ENCODE measurements around the gene APC2. TPM values are rescaled to one million over a fixed set of nuclear protein-coding genes. Genes with fewer than 3 reads are reported as not detected.

Gene APC2, protein sequence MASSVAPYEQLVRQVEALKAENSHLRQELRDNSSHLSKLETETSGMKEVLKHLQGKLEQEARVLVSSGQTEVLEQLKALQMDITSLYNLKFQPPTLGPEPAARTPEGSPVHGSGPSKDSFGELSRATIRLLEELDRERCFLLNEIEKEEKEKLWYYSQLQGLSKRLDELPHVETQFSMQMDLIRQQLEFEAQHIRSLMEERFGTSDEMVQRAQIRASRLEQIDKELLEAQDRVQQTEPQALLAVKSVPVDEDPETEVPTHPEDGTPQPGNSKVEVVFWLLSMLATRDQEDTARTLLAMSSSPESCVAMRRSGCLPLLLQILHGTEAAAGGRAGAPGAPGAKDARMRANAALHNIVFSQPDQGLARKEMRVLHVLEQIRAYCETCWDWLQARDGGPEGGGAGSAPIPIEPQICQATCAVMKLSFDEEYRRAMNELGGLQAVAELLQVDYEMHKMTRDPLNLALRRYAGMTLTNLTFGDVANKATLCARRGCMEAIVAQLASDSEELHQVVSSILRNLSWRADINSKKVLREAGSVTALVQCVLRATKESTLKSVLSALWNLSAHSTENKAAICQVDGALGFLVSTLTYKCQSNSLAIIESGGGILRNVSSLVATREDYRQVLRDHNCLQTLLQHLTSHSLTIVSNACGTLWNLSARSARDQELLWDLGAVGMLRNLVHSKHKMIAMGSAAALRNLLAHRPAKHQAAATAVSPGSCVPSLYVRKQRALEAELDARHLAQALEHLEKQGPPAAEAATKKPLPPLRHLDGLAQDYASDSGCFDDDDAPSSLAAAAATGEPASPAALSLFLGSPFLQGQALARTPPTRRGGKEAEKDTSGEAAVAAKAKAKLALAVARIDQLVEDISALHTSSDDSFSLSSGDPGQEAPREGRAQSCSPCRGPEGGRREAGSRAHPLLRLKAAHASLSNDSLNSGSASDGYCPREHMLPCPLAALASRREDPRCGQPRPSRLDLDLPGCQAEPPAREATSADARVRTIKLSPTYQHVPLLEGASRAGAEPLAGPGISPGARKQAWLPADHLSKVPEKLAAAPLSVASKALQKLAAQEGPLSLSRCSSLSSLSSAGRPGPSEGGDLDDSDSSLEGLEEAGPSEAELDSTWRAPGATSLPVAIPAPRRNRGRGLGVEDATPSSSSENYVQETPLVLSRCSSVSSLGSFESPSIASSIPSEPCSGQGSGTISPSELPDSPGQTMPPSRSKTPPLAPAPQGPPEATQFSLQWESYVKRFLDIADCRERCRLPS (N-terminal part only)
- total RNA-seq (2014; rRNA removed; shearing (Covaris generic)) = 0.11 and 0.31 TPM in 2 replicates

- Histone ChIP-seq H3K4me3 (ENCODE audit: insufficient read depth, low read depth, low read length) (peak within 1 kb of the TSS; percentile 19; the same call in 1 of the 2 replicates), H3K36me3 (replicated peaks; ENCODE audit: control insufficient read depth, insufficient read depth, low read length) (no peaks in the 10 kb centered on the region), H3K27me3 (ENCODE audit: control insufficient read depth, insufficient read depth, low read length) (peaks cover 77% of the 10 kb centered on the region)
- DNase-seq = peak; percentile 100
These were observed at the start of gene APC2 for GRCh38 chr19:1449467-1450442. TSS of gene APC2 (plus strand) at chr19:1450121. CDS start at chr19:1453002, 2,881 bp downstream.

DNA sequence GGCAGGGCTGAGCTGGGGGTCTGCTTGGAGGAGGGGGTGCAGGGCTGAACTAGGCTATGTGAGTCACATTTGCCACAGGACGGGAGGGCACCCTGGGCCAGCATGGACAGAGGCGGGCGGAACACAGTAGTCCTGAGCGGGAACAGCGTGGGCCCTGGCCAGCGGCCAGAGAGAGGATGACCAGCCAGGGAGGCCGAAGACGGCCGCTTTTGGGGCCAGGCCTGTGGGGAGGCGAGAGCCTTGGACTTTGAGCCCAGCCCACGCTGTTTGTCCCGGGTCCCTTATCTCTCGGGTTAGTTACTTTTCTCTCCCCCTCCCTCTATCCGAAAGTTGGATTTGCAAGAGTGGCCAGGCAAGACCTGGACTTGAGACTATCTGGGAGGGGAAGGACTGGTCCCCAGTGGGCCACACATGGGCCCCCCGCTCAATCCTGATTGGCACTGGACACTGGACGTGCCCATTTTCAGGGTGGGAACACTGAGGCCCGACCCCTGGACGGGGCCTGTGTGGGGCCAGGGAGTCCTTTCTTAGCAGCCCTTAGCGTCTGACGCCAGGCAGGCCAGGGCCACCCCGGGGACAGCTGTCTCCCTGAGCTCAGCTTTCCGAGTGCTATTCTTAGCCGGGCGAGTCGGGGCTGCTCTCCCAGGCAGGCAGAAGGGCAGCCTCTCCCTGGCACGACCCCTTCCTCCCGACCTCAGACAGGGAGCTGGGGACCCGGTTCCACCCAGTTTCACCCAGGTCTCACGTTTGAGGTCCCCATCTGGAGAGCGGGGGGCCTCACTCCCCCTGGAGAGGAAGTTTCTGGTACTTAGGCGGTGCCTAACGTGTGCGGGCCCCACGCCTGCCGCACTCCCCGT, 49.4 kb upstream of the APC2 start:
- Histone ChIP-seq H3K36me3 (replicated peaks; ENCODE audit: control insufficient read depth, insufficient read depth, low read length) (no peaks in the 10 kb centered on the region), H3K4me3 (ENCODE audit: insufficient read depth, low read depth, low read length) (peak overlapping the region; percentile 82), H3K27me3 (ENCODE audit: control insufficient read depth, insufficient read depth, low read length) (peaks cover 4% of the 10 kb centered on the region; the same call in 1 of the 2 replicates)
- peak; percentile 86 for DNase-seq

DNA sequence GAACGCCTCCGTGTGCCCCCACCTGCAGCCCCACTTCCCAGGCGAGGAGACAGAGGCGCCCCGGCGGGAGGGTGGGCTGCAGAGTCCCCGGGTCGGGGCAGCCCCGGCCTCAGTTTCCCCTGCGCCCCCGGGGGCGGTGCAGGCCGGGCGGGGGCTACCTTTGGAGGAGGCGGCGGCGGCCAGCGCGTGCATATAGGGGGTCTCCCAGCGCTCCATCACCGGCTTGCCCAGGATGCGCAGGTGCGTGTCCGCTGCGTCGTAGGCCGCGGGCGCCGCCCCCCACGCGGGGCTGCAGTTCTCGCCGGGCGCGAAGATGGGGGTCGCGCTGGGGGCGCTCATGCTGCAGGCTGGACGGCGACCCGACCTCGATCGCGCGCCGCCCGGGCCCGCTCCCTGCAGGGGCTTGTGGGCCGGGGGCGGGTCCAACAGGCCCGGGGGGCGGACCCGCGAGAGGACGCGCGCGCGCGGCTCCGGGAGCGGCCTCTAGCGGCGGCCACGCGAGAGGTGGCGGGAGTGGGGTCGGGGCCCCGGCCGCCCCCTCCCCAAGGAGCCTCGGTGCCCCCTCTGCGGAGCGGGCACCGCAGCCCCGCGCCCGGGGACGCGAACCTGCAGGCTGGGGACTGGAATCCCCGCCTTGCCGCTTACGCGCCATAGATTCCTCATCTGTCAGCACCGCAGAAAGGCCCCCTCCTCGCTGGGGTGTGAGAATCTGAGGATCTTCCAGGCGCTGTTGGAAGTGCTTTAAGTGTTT, 48.6 kb upstream of the APC2 start, which contains the start of gene GAMT:
TSS of gene GAMT (minus strand) at position 405 of the 751 bp plus-strand sequence. CDS start at position 339, 66 bp downstream.
- peak within 1 kb of the TSS; percentile 82 for H3K4me3 ChIP-seq (ENCODE audit: insufficient read depth, low read depth, low read length)
- H3K36me3 ChIP-seq (replicated peaks; ENCODE audit: control insufficient read depth, insufficient read depth, low read length) = no peaks in the 10 kb centered on the region
- peak; percentile 96 for DNase-seq
- peaks cover 4% of the 10 kb centered on the region; the same call in 1 of the 2 replicates for H3K27me3 ChIP-seq (ENCODE audit: control insufficient read depth, insufficient read depth, low read length)

DNA sequence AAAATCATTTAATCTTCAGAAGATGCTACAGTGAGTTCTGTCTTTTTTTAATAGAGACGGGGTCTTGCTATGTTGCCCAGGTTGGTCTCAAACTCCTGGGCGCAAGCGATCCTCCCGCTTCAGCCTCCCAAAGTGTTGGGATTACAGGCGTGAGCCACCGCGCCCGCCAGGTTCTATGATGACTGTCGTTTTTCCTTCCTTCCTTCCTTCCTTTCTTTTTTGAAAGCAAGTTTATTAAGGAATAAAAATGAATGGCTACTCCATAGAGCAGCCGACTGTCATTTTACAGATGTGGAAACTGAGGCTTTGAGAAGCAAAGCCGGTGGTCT, 48.1 kb upstream of the APC2 start:
- Histone ChIP-seq H3K27me3 (ENCODE audit: control insufficient read depth, insufficient read depth, low read length) (peaks cover 4% of the 10 kb centered on the region; the same call in 1 of the 2 replicates), H3K36me3 (replicated peaks; ENCODE audit: control insufficient read depth, insufficient read depth, low read length) (no peaks in the 10 kb centered on the region), H3K4me3 (ENCODE audit: insufficient read depth, low read depth, low read length) (peak overlapping the region; percentile 82)
- no peak for DNase-seq

DNA sequence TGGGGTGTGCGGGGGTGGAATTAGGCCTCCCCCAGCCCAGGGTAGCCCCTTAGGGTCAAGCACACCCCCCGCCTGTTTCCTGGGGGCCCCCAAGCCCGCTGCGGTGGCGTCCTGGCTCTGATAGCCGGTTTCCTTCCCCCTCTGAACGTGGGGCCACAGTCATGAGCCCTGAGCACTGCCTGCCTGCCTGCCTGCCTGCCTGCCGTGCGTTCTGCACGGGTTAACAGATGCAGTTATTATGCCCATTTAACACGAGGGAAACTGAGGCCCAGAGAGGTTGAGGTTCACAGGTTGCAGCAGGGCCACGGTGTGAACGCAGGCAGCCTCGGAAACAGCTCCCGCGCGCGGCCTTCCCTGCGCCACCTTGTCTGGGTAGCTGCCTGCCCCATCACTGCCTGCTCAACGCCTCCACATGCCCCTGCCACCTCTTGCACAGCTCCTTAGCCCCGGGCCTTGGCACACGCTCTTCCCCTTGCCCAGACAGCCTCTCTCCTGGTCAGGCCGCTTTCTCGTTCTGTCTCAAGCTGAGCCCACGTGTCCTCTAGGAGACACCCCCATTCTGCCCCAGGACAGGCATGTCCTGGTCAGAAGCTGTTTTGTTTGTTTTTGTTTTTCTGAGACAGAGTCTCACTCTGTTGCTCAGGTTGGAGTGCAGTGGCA, 47.4 kb upstream of the APC2 start:
- H3K4me3 ChIP-seq (ENCODE audit: insufficient read depth, low read depth, low read length) = no peak overlapping the region
- no peaks in the 10 kb centered on the region for H3K36me3 ChIP-seq (replicated peaks; ENCODE audit: control insufficient read depth, insufficient read depth, low read length)
- H3K27me3 ChIP-seq (ENCODE audit: control insufficient read depth, insufficient read depth, low read length) = peaks cover 4% of the 10 kb centered on the region; the same call in 1 of the 2 replicates
- no peak for DNase-seq

GRCh38 chr19:1406774-1407527, 43.0 kb upstream of the APC2 start:
- DNase-seq = peak; percentile 100
- H3K4me3 ChIP-seq (ENCODE audit: insufficient read depth, low read depth, low read length) = peak overlapping the region; percentile 76
- peaks cover 2% of the 10 kb centered on the region for H3K36me3 ChIP-seq (replicated peaks; ENCODE audit: control insufficient read depth, insufficient read depth, low read length)
- no peaks in the 10 kb centered on the region for H3K27me3 ChIP-seq (ENCODE audit: control insufficient read depth, insufficient read depth, low read length)

GRCh38 chr19:1407528-1408299, 42.2 kb upstream of the APC2 start, which contains the start of gene DAZAP1:
TSS of gene DAZAP1 (plus strand) at chr19:1407586. CDS start at chr19:1407774, 188 bp downstream.
- H3K27me3 ChIP-seq (ENCODE audit: control insufficient read depth, insufficient read depth, low read length) = no peaks in the 10 kb centered on the region
- H3K4me3 ChIP-seq (ENCODE audit: insufficient read depth, low read depth, low read length) = peak within 1 kb of the TSS; percentile 89
- no peak for DNase-seq
- peaks cover 2% of the 10 kb centered on the region for H3K36me3 ChIP-seq (replicated peaks; ENCODE audit: control insufficient read depth, insufficient read depth, low read length)

GRCh38 chr19:1408300-1409203, 41.4 kb upstream of the APC2 start:
- peak; percentile 83 for DNase-seq
- Histone ChIP-seq H3K36me3 (replicated peaks; ENCODE audit: control insufficient read depth, insufficient read depth, low read length) (peaks cover 2% of the 10 kb centered on the region), H3K27me3 (ENCODE audit: control insufficient read depth, insufficient read depth, low read length) (no peaks in the 10 kb centered on the region), H3K4me3 (ENCODE audit: insufficient read depth, low read depth, low read length) (peak overlapping the region; percentile 89)

GRCh38 chr19:1409204-1410005, 40.5 kb upstream of the APC2 start:
- H3K36me3 ChIP-seq (replicated peaks; ENCODE audit: control insufficient read depth, insufficient read depth, low read length) = peaks cover 2% of the 10 kb centered on the region
- no peaks in the 10 kb centered on the region for H3K27me3 ChIP-seq (ENCODE audit: control insufficient read depth, insufficient read depth, low read length)
- H3K4me3 ChIP-seq (ENCODE audit: insufficient read depth, low read depth, low read length) = peak overlapping the region; percentile 89

More at GRCh38 chr19:1409204-1410005, 40.5 kb upstream of the APC2 start:
- no peak for DNase-seq

All from H7 (cell line).